HCT116 (cell line): ENCODE measurements around the gene NACC2.

ENCODE experiments used
- CEBPB ChIP-seq: IDR thresholded peaks from 2 replicates; pipeline ENCODE4 v1.6.1; 2012; ENCODE audit warnings: low read depth
- ELF1 ChIP-seq: IDR thresholded peaks from 2 replicates; pipeline ENCODE4 v1.6.1; 2012; ENCODE audit warnings: low read depth, borderline replicate concordance
- EZH2 ChIP-seq: fragments of 200-600 bp; sonication (generic); IDR thresholded peaks from 2 replicates; pipeline ENCODE4 v1.6.1; 2017; ENCODE audit warnings: antibody characterized with exemption, mixed run types
- EZH2phosphoT487 ChIP-seq: fragments of 200-600 bp; IDR thresholded peaks from 2 replicates; pipeline ENCODE4 v1.6.1; 2018; ENCODE audit warnings: antibody characterized with exemption, borderline replicate concordance
- POLR2A ChIP-seq: IDR thresholded peaks from 2 replicates; pipeline ENCODE4 v1.7.0; 2011; ENCODE audit warnings: borderline replicate concordance; ENCODE audit not compliant: insufficient read depth, insufficient read length; ENCODE audit errors: extremely low read depth
- POLR2AphosphoS5 ChIP-seq: IDR thresholded peaks from 2 replicates; pipeline ENCODE4 v1.6.1; 2011; ENCODE audit warnings: mild to moderate bottlenecking, low read depth, low read length, moderate library complexity
- RAD21 ChIP-seq: IDR thresholded peaks from 2 replicates; pipeline ENCODE4 v1.6.1; 2012; ENCODE audit warnings: low read depth, mild to moderate bottlenecking
- SIN3A ChIP-seq: IDR thresholded peaks from 2 replicates; pipeline ENCODE4 v1.6.1; 2012; ENCODE audit warnings: low read depth
- SP1 ChIP-seq: IDR thresholded peaks from 2 replicates; pipeline ENCODE4 v1.6.1; 2012; ENCODE audit warnings: low read depth
- TF ChIP-seq, protein P1 (sequence below), 3 experiments: fragments of 200-600 bp in 1 of 3; sonication (generic) in 1 of 3; IDR thresholded peaks in 2 of 3; conservative IDR thresholded peaks in 1 of 3; 2 replicates each; pipeline ENCODE4 v1.5.1; 2012 to 2017; ENCODE audit warnings: low read depth in 2 of 3, low read length in 2 of 3, antibody characterized with exemption in 1 of 3, borderline replicate concordance in 1 of 3, control low read depth in 1 of 3, mild to moderate bottlenecking in 1 of 3, mixed read lengths in 1 of 3, mixed run types in 1 of 3, moderate library complexity in 1 of 3; ENCODE audit not compliant: insufficient read depth in 1 of 3
- TF ChIP-seq, protein P2 (sequence below): IDR thresholded peaks from 2 replicates; pipeline ENCODE4 v1.6.1; 2012

DNA sequence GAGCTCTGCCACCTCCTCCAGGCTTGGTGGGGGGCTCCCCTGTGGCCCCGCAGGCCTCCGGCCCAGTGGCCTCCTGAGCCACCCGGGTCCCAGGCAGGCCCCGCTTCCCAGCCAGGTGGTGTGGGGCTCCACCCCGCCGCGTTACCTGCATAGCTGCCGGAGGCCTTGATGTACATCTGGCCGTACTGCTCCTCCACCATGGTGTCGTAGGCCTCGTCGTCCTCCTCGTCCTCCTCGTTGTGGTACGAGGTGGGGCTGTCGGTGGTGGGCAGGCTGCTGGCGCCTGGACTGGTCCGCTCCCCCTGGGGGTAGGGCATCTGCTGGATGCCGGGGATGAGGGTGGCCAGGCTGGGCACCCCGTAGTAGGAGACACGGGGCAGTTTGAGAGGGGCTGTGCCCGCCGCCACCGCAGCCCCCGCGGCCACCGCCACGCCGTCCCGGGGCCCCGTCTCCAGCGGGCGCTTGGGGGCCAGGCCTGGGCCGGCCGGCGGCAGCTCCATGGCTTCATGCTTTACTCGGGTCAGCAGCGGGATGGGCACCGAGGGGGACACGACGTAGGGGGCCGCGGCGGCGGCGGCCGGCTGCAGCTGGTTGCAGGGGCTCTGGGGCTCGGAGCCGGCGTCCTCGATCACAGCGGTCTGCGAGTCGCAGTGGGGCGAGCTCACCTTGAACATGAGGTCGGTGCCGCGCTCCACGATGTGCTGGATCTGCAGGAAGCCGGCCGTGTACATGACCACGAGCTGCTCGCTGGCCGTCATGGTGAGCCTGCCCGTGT, 45.4 kb downstream of the NACC2 start:
- TF ChIP-seq, protein P1, sequence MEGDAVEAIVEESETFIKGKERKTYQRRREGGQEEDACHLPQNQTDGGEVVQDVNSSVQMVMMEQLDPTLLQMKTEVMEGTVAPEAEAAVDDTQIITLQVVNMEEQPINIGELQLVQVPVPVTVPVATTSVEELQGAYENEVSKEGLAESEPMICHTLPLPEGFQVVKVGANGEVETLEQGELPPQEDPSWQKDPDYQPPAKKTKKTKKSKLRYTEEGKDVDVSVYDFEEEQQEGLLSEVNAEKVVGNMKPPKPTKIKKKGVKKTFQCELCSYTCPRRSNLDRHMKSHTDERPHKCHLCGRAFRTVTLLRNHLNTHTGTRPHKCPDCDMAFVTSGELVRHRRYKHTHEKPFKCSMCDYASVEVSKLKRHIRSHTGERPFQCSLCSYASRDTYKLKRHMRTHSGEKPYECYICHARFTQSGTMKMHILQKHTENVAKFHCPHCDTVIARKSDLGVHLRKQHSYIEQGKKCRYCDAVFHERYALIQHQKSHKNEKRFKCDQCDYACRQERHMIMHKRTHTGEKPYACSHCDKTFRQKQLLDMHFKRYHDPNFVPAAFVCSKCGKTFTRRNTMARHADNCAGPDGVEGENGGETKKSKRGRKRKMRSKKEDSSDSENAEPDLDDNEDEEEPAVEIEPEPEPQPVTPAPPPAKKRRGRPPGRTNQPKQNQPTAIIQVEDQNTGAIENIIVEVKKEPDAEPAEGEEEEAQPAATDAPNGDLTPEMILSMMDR (IDR thresholded peaks at IDR 0.05 in 2 of 3, conservative IDR thresholded peaks at IDR 0.05 in 1 of 3; ENCODE audit: borderline replicate concordance in 1 of 3, insufficient read depth in 1 of 3, low read depth in 2 of 3, low read length in 2 of 3), result no peak
- TF ChIP-seq POLR2A, result no peak
- no peak for TF ChIP-seq SP1
- TF ChIP-seq SIN3A, result no peak
- TF ChIP-seq, protein P2, sequence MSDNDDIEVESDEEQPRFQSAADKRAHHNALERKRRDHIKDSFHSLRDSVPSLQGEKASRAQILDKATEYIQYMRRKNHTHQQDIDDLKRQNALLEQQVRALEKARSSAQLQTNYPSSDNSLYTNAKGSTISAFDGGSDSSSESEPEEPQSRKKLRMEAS, result no peak
- TF ChIP-seq EZH2phosphoT487, result no peak
- TF ChIP-seq CEBPB, result no peak
- TF ChIP-seq EZH2, result no peak
- TF ChIP-seq RAD21, result no peak
- TF ChIP-seq ELF1, result no peak
- no peak for TF ChIP-seq POLR2AphosphoS5
